Common myeloid progenitor, CD34-positive (primary cell): ENCODE measurements around the gene PPP2R2B.
"Not testable (repeated sequence)": the region's sequence is repeated elsewhere in the genome, so short reads cannot be mapped to it uniquely, and the experiment has no call there.

Experiments used
- CTCF ChIA-PET: fragments of 350-600 bp; sonication (Branson Sonifier 250); formaldehyde crosslinking; loops from one replicate; lab custom pipeline; 2021; ENCODE audit warnings: antibody characterized with exemption; lab: Charles Lee
- POLR2A ChIA-PET: fragments of 350-600 bp; sonication (Branson Sonifier 250); formaldehyde crosslinking; loops from one replicate; lab custom pipeline; 2021; ENCODE audit warnings: antibody characterized with exemption; lab: Charles Lee
- DNase-seq, 3 donors: peaks; one replicate each; pipeline versions ENCODE4 v3.0.0 to v3.0.0-alpha.2; 2013
- H3K27ac ChIP-seq, 2 experiments: 1 replicate in 1 of 2; 2 replicates in 1 of 2; pipeline ENCODE4 v1.7.0; 2013; ENCODE audit warnings: inconsistent platforms in 2 of 2, low read length in 2 of 2, mild to moderate bottlenecking in 2 of 2, low read depth in 1 of 2, moderate library complexity in 1 of 2; ENCODE audit not compliant: severe bottlenecking in 2 of 2, insufficient read depth in 1 of 2, poor library complexity in 1 of 2
- H3K27me3 ChIP-seq, 5 experiments: replicated peaks in 2 of 5; 1 replicate in 3 of 5; 2 replicates in 2 of 5; pipeline versions ENCODE4 v1.6.1 to v1.7.0; 2013; ENCODE audit warnings: low read length in 4 of 5, mild to moderate bottlenecking in 2 of 5, moderate library complexity in 2 of 5, inconsistent platforms in 1 of 5; ENCODE audit not compliant: insufficient read depth in 5 of 5, control insufficient read depth in 4 of 5
- H3K36me3 ChIP-seq, 4 experiments: 1 replicate in 2 of 4; 2 replicates in 2 of 4; pipeline versions ENCODE4 v1.6.1 to v1.7.0; 2013; ENCODE audit warnings: low read length in 3 of 4, control low read depth in 1 of 4, mild to moderate bottlenecking in 1 of 4; ENCODE audit not compliant: control insufficient read depth in 4 of 4, insufficient read depth in 4 of 4
- H3K4me1 ChIP-seq, 4 experiments: 1 replicate in 3 of 4; 2 replicates in 1 of 4; pipeline versions ENCODE4 v1.6.1 to v1.7.1; 2013; ENCODE audit warnings: low read length in 3 of 4, mild to moderate bottlenecking in 3 of 4, control low read depth in 1 of 4, inconsistent platforms in 1 of 4, moderate library complexity in 1 of 4; ENCODE audit not compliant: control insufficient read depth in 4 of 4, insufficient read depth in 4 of 4; ENCODE audit errors: control extremely low read depth in 1 of 4
- H3K4me3 ChIP-seq, 7 experiments: 1 replicate in 4 of 7; 2 replicates in 3 of 7; pipeline versions ENCODE4 v1.5.1 to v1.7.0; 2013; ENCODE audit warnings: mild to moderate bottlenecking in 7 of 7, low read length in 6 of 7, moderate library complexity in 6 of 7, inconsistent platforms in 2 of 7, low read depth in 2 of 7, control low read depth in 1 of 7; ENCODE audit not compliant: insufficient read depth in 4 of 7, control insufficient read depth in 1 of 7; ENCODE audit errors: extremely low read depth in 1 of 7
- H3K9me3 ChIP-seq, 5 experiments: 1 replicate in 4 of 5; 2 replicates in 1 of 5; pipeline versions ENCODE4 v1.6.1 to v1.7.1; 2013; ENCODE audit warnings: low read length in 4 of 5, mild to moderate bottlenecking in 2 of 5, inconsistent platforms in 1 of 5, low read depth in 1 of 5, moderate library complexity in 1 of 5; ENCODE audit not compliant: control insufficient read depth in 4 of 5, insufficient read depth in 2 of 5; ENCODE audit errors: control extremely low read depth in 1 of 5
- WGBS: methylation state at CpG from one replicate; pipeline ENCODE4 v1.1.5; 2013; ENCODE audit not compliant: insufficient coverage; 5-methylcytosine and 5-hydroxymethylcytosine counted together

The PPP2R2B gene

GRCh38 chr5:146561711-146562110 lies 316.8 kb downstream of the PPP2R2B start:
- ChIA-PET CTCF (interaction anchor here (1.2 kb wide), 1 partner anchor 405 kb away, joined by 4 read pairs; no protein-coding TSS in a partner anchor), POLR2A (interaction anchor here (0.7 kb wide), 1 partner anchor 28 kb away, joined by 3 read pairs; no protein-coding TSS in a partner anchor)
- DNase-seq = no peak

GRCh38 chr5:146560205-146560812 lies 318.2 kb downstream of the PPP2R2B start:
- WGBS = 100% methylated on average over 1 of the region's 3 CpGs
- Histone ChIP-seq H3K27me3 (peaks cover 0 to 1% (median 0%) of the 10 kb centered on the region in 5 experiments), H3K27ac (no peak overlapping the region), H3K36me3 (no peaks in the 10 kb centered on the region), H3K4me1 (no peaks in the 10 kb centered on the region), H3K9me3 (no peaks in the 10 kb centered on the region), H3K4me3 (no peak overlapping the region)
- POLR2A ChIA-PET = no interaction called here
- DNase-seq = no peak
- CTCF ChIA-PET = no interaction called here

More at GRCh38 chr5:146561711-146562110, 316.8 kb downstream of the PPP2R2B start:
- Histone ChIP-seq H3K4me1 (no peaks in the 10 kb centered on the region), H3K9me3 (no peaks in the 10 kb centered on the region), H3K27me3 (peaks cover 0 to 1% (median 0%) of the 10 kb centered on the region in 5 experiments), H3K36me3 (no peaks in the 10 kb centered on the region), H3K27ac (no peak overlapping the region), H3K4me3 (no peak overlapping the region)
- WGBS = 96% methylated on average over 5 of the region's 5 CpGs

GRCh38 chr5:146556884-146557283 lies 321.7 kb downstream of the PPP2R2B start:
- H3K4me3 ChIP-seq, H3K27ac ChIP-seq, H3K27me3 ChIP-seq, H3K9me3 ChIP-seq, DNase-seq, H3K4me1 ChIP-seq, POLR2A ChIA-PET, H3K36me3 ChIP-seq: not testable (repeated sequence)
- CTCF ChIA-PET = interaction anchor here (0.8 to 1.2 kb wide), 2 partner anchors 15 to 376 kb away, joined by 3 read pairs; no protein-coding TSS in a partner anchor
- WGBS = 91% methylated on average over 3 of the region's 4 CpGs

- peak overlapping the region in 1 of 7 experiments; percentile 6 for H3K4me3 ChIP-seq
- WGBS = no CpG with 5 or more reads among the region's 3 CpGs
- H3K36me3 ChIP-seq = no peaks in the 10 kb centered on the region
- H3K9me3 ChIP-seq = no peaks in the 10 kb centered on the region
- peaks cover 0 to 4% (median 2%) of the 10 kb centered on the region in 4 experiments for H3K4me1 ChIP-seq
- ChIA-PET POLR2A (no interaction called here), CTCF (interaction anchor here (1.8 kb wide), 1 partner anchor 10 kb away, joined by 6 read pairs; no protein-coding TSS in a partner anchor)
- H3K27me3 ChIP-seq = no peaks in the 10 kb centered on the region
- H3K27ac ChIP-seq = no peak overlapping the region
- DNase-seq = peak in 2 of 3 donors; percentile 5 to 24
These were observed 325.1 kb downstream of the PPP2R2B start for GRCh38 chr5:146553446-146553845.

- Histone ChIP-seq H3K36me3 (no peaks in the 10 kb centered on the region), H3K27me3 (no peaks in the 10 kb centered on the region), H3K4me3 (no peak overlapping the region), H3K9me3 (no peaks in the 10 kb centered on the region), H3K4me1 (peaks cover 0 to 4% (median 2%) of the 10 kb centered on the region in 4 experiments), H3K27ac (no peak overlapping the region)
- ChIA-PET POLR2A (no interaction called here), CTCF (interaction anchor here (1.3 to 2.3 kb wide), 4 partner anchors 11 to 639 kb away, joined by 3 to 8 read pairs (median 6); no protein-coding TSS in a partner anchor)
- no peak for DNase-seq
These were observed 328.9 kb downstream of the PPP2R2B start for GRCh38 chr5:146549615-146550014.

- WGBS = 64% methylated on average over 2 of the region's 2 CpGs
- no peaks in the 10 kb centered on the region for H3K27me3 ChIP-seq
- DNase-seq = no peak
- no peaks in the 10 kb centered on the region for H3K36me3 ChIP-seq
- H3K4me1 ChIP-seq = peaks cover 0 to 4% (median 2%) of the 10 kb centered on the region in 4 experiments
- H3K9me3 ChIP-seq = no peaks in the 10 kb centered on the region
- POLR2A ChIA-PET = no interaction called here
- H3K27ac ChIP-seq = no peak overlapping the region
- CTCF ChIA-PET = interaction anchor here (0.7 to 2.3 kb wide), 6 partner anchors 10 to 1032 kb away, joined by 3 to 8 read pairs (median 6); no protein-coding TSS in a partner anchor
- H3K4me3 ChIP-seq = no peak overlapping the region
These were observed 329.6 kb downstream of the PPP2R2B start for GRCh38 chr5:146548781-146549449.

- ChIA-PET POLR2A (no interaction called here), CTCF (interaction anchor here (9.1 kb wide), 1 partner anchor 422 kb away, joined by 105 read pairs; no protein-coding TSS in a partner anchor)
- Histone ChIP-seq H3K27me3 (peaks cover 0 to 2% (median 0%) of the 10 kb centered on the region in 5 experiments), H3K9me3 (no peaks in the 10 kb centered on the region), H3K36me3 (no peaks in the 10 kb centered on the region), H3K4me3 (no peak overlapping the region), H3K4me1 (no peaks in the 10 kb centered on the region), H3K27ac (no peak overlapping the region)
- no peak for DNase-seq
These were observed 334.3 kb downstream of the PPP2R2B start for GRCh38 chr5:146544232-146544631.
